DND-41 (cell line): ENCODE results near the gene MSH5.

ENCODE experiments used
- CTCF ChIP-seq: IDR thresholded peaks from 2 replicates; pipeline ENCODE4 v1.5.1; 2012; ENCODE audit warnings: borderline replicate concordance, low read length, moderate library complexity, mild to moderate bottlenecking; ENCODE audit not compliant: poor library complexity, severe bottlenecking; ENCODE audit errors: extremely low read depth
- EZH2 ChIP-seq: IDR thresholded peaks from 3 replicates; pipeline ENCODE4 v1.6.1; 2012; ENCODE audit warnings: borderline replicate concordance, low read depth, mild to moderate bottlenecking, moderate library complexity, low read length, inconsistent platforms; ENCODE audit not compliant: severe bottlenecking

GRCh38 chr6:31690231-31691077 lies 49.4 kb upstream of the MSH5 start:
- TF ChIP-seq CTCF (no peak), EZH2 (no peak)
